Measurements from ENCODE around the gene CREB3L1. TPM values are rescaled to one million over a fixed set of nuclear protein-coding genes. Genes with fewer than 3 reads are reported as not detected.

CREB3L1 gene
- total RNA-seq, 4 donors from 2014 or later: 0.27 to 0.69 (median 0.57) TPM

DNA sequence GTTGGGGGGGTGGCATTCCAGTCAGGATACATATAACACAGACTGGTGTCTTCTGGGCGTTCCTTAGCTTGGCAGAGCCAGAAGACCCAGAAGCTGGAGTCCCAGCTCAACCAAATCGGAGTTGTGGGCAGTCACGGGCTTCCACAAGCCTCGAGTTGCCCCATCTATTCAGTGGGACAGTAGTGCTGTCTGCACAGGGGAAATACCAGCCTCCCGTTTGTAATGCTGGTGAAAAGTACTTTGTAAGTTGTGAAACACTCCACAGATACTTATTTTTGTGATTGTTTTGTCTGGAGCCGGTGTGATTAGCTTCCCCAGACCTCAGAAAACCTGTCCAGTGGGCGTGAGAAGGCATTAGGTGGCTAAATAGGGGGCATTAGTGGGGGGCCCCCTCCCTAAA lies 83.4 kb downstream of the CREB3L1 start:
- H3K4me3 ChIP-seq: peak overlapping the region; percentile 50 to 77 (median 71)
- peaks cover 54% of the 10 kb centered on the region in 2 donors for H3K4me1 ChIP-seq
- H3K27ac ChIP-seq: peak overlapping the region; percentile 98 to 100 (median 98)
- in situ Hi-C loops (cut with MboI; ENCODE audit: low sequenced_read_pairs in 4 of 4) (no loop called here), intact Hi-C loops (cut with DNase I; ENCODE audit: low total_unique reads) (loop anchor here (5.0 to 10.0 kb wide), 3 partner anchors 341 to 1064 kb away; partner anchors contain the start of genes ARHGAP1, PACSIN3, PSMC3 and ZNF408)
- H3K27me3 ChIP-seq: no peaks in the 10 kb centered on the region
- no peak for TF ChIP-seq POLR2A (IDR thresholded peaks at IDR 0.05)
- TF ChIP-seq, protein P1, sequence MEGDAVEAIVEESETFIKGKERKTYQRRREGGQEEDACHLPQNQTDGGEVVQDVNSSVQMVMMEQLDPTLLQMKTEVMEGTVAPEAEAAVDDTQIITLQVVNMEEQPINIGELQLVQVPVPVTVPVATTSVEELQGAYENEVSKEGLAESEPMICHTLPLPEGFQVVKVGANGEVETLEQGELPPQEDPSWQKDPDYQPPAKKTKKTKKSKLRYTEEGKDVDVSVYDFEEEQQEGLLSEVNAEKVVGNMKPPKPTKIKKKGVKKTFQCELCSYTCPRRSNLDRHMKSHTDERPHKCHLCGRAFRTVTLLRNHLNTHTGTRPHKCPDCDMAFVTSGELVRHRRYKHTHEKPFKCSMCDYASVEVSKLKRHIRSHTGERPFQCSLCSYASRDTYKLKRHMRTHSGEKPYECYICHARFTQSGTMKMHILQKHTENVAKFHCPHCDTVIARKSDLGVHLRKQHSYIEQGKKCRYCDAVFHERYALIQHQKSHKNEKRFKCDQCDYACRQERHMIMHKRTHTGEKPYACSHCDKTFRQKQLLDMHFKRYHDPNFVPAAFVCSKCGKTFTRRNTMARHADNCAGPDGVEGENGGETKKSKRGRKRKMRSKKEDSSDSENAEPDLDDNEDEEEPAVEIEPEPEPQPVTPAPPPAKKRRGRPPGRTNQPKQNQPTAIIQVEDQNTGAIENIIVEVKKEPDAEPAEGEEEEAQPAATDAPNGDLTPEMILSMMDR (IDR thresholded peaks at IDR 0.05 in 4 of 5, conservative IDR thresholded peaks at IDR 0.05 in 1 of 5): no peak
- H3K36me3 ChIP-seq: no peaks in the 10 kb centered on the region
- no peak for DNase-seq
- no peaks in the 10 kb centered on the region for H3K9me3 ChIP-seq
- peak; percentile 9 to 16 for ATAC-seq

DNA sequence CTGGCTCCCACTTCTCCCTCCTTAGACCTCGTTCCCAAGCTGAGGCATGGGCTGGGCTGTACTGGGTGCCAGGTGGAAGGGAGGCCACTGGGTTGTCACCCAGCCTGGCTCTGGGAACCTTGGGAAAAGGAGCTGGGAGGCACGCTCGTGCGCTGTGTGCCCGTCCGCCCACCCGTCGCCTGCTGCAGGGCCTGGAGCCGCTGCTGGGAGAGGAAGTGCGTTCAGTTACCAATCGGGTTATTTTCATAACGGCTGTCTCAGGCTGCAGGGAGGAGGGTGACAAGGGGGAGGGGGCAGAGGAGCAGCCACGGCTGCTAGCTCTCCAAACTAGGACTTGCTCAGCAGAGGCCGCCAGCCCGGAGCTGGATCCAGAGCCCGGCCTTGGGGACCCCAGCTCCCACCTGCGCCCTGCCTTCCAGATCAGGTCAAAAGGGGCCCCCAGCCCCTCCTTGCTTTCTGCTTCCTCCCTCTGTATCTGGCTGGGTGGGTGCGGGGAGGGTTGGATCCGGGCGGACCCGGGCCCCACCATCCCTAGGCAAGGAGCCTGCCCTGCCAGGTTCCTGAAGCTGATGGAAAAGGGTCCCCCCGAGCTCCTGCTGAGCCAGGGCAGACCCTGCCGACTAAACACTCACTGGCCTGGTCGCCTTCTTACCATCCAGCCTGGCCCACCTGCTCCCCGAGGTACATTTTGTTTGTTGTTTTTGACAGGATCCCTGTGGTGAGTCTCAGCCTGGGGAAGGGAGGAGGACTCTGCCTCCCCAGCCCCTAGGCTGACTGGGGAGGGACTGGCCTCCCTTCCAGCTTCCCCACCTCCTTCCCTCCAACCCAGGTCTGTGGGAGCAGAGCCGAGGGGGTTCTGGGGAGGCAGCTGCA lies 84.1 kb downstream of the CREB3L1 start:
- Histone ChIP-seq H3K27me3 (no peaks in the 10 kb centered on the region), H3K4me3 (peak overlapping the region; percentile 67 to 77 (median 74)), H3K4me1 (peaks cover 60 to 61% of the 10 kb centered on the region in 2 donors), H3K36me3 (no peaks in the 10 kb centered on the region), H3K27ac (peak overlapping the region; percentile 98 to 100 (median 98)), H3K9me3 (no peaks in the 10 kb centered on the region)
- ATAC-seq: peak; percentile 69 to 74
- peak; percentile 85 to 94 for DNase-seq
- intact Hi-C loops (cut with DNase I; ENCODE audit: low total_unique reads) (loop anchor here (5.0 to 10.0 kb wide), 3 partner anchors 341 to 1063 kb away; partner anchors contain the start of genes ARHGAP1, PACSIN3, PSMC3 and ZNF408), in situ Hi-C loops (cut with MboI; ENCODE audit: low sequenced_read_pairs in 4 of 4) (no loop called here)
- TF ChIP-seq, protein P1 (IDR thresholded peaks at IDR 0.05 in 4 of 5, conservative IDR thresholded peaks at IDR 0.05 in 1 of 5): peak in 1 of 5 experiments; percentile 10
- peak; percentile 94 to 96 for TF ChIP-seq POLR2A (IDR thresholded peaks at IDR 0.05)

DNA sequence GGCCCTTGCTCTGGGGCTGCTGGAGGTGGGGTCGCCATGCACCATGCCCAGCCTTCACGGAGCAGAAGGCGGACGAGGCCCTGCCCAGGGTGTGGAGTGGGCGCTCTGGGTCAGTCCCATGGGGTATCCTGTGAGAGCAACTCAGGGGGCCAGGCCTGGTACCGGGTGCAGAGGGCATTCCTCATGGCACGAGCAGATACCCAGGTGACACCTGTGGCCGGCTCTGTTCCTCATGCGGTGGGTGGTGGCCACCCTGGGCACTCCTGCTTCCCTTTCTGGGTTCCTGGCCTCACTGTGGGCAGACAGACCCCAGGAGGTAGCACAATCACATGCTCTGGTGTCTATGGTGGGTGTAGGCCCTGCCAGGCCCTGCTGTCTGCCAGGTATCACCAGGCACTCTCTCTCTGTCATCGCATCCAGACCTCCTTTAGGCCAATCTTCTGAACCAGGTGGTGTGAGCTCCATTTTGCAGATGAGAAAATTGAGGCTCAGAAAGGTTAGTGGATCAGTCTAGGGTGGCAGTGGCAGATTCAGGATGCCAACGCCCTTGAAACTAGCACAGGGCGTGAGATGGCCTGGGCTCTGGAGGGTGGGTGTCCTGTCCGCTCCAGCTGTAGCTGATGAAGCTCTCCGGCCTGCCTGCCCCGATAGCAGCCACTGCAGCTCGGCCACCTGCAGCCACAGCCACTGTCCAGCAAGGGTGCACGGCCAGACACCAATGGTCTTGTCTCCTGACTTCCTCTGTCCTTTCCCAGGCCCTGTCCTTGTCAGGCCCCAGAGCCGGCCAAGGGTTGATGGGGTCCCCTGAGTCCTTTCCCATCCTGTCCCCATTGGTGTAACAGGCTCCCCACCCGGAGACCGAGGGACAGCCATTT lies 84.9 kb downstream of the CREB3L1 start:
- no peaks in the 10 kb centered on the region for H3K27me3 ChIP-seq
- in situ Hi-C loops (cut with MboI; ENCODE audit: low sequenced_read_pairs in 4 of 4) (no loop called here), intact Hi-C loops (cut with DNase I; ENCODE audit: low total_unique reads) (loop anchor here (1.0 to 10.0 kb wide), 4 partner anchors 15 to 1062 kb away; partner anchors contain the start of genes ARHGAP1, DGKZ, PACSIN3 and PSMC3)
- no peak for TF ChIP-seq POLR2A (IDR thresholded peaks at IDR 0.05)
- TF ChIP-seq, protein P1 (IDR thresholded peaks at IDR 0.05 in 4 of 5, conservative IDR thresholded peaks at IDR 0.05 in 1 of 5): no peak
- ATAC-seq: peak; percentile 0
- H3K27ac ChIP-seq: peak overlapping the region; percentile 98 to 100 (median 98)
- peak overlapping the region; percentile 67 to 77 (median 74) for H3K4me3 ChIP-seq
- H3K4me1 ChIP-seq: peaks cover 69% of the 10 kb centered on the region in 2 donors
- no peaks in the 10 kb centered on the region for H3K9me3 ChIP-seq
- DNase-seq: peak in 1 of 2 donors; percentile 41
- no peaks in the 10 kb centered on the region for H3K36me3 ChIP-seq

DNA sequence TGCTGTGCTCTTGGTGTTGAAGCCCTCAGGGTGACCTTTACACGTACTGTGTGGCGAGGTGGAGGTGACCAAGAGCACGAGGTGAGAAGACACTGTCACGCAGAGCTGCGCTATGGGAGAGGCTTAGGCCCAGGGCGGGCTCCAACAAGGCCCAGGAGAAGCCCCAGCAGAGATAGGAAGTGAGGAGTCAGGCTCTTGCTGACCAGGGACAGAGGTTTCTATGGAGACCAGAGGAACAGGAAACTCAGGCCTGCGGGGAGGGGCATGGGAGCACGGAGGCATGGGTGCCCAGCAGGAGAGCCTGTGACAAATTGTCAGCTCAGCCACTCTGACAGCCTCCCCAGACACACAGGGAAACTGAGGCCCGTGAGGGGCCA lies 85.6 kb downstream of the CREB3L1 start:
- H3K27me3 ChIP-seq: no peaks in the 10 kb centered on the region
- H3K36me3 ChIP-seq: peaks cover 0 to 3% of the 10 kb centered on the region in 2 donors
- intact Hi-C loops (cut with DNase I; ENCODE audit: low total_unique reads) (loop anchor here (1.0 to 10.0 kb wide), 4 partner anchors 16 to 1062 kb away; partner anchors contain the start of genes ARHGAP1, DGKZ, PACSIN3 and PSMC3), in situ Hi-C loops (cut with MboI; ENCODE audit: low sequenced_read_pairs in 4 of 4) (no loop called here)
- ATAC-seq: peak; percentile 45 to 59
- no peak for TF ChIP-seq POLR2A (IDR thresholded peaks at IDR 0.05)
- TF ChIP-seq, protein P1 (IDR thresholded peaks at IDR 0.05 in 4 of 5, conservative IDR thresholded peaks at IDR 0.05 in 1 of 5): no peak
- H3K9me3 ChIP-seq: no peaks in the 10 kb centered on the region
- peak overlapping the region; percentile 67 to 77 (median 74) for H3K4me3 ChIP-seq
- H3K4me1 ChIP-seq: peaks cover 69 to 74% of the 10 kb centered on the region in 2 donors
- DNase-seq: peak; percentile 64 to 81
- peak overlapping the region; percentile 98 to 100 (median 98) for H3K27ac ChIP-seq

Data from gastrocnemius medialis (tissue), 4 donors.